IPS-15b (cell line): ENCODE measurements around the gene DLGAP1.

Experiments used
- H3K27me3 ChIP-seq: one replicate; pipeline ENCODE4 v1.6.1; 2013; ENCODE audit warnings: low read length; ENCODE audit not compliant: control insufficient read depth, insufficient read depth
- H3K36me3 ChIP-seq: one replicate; pipeline ENCODE4 v1.6.1; 2013; ENCODE audit warnings: low read length; ENCODE audit not compliant: control insufficient read depth, insufficient read depth
- H3K4me1 ChIP-seq: one replicate; pipeline ENCODE4 v1.6.1; 2013; ENCODE audit warnings: mild to moderate bottlenecking, low read length; ENCODE audit not compliant: control insufficient read depth, insufficient read depth
- H3K4me3 ChIP-seq: one replicate; pipeline ENCODE4 v1.5.1; 2013; ENCODE audit warnings: low read depth, low read length
- H3K9ac ChIP-seq: one replicate; pipeline ENCODE4 v1.6.1; 2013; ENCODE audit warnings: low read depth, mild to moderate bottlenecking, low read length
- H3K9me3 ChIP-seq: one replicate; pipeline ENCODE4 v1.6.1; 2013; ENCODE audit warnings: mild to moderate bottlenecking, low read length; ENCODE audit not compliant: control insufficient read depth, insufficient read depth

The DLGAP1 gene

DNA sequence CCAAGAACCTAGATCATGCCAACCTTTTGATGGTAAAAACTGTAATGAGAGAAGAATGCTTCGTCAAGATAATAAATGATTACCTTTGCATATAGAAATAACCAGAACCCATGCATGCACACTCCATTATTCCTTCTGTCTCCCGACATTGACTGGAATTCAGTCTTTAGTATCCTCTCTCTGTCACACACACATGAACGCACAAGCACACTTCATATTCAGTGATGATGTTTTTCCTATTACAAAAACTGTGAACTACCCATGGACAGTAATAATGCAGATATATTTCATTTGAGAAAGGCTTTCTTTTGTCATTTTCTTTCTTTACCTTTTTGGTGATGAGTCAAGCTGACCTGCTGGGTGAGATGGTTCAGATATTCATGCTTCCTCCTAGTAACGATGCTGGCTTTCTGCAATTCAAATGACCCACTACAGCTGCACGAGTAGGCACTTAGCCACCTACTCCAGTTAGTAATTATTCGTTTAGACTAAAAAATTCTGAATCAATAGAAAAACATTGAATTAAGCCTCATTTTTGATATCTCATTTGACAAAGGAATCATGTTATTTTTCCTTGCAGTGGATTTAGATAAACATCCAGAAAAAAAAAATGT, 623.0 kb downstream of the DLGAP1 start:
- Histone ChIP-seq H3K9ac (no peak overlapping the region), H3K4me1 (peaks cover 1% of the 10 kb centered on the region), H3K9me3 (no peaks in the 10 kb centered on the region), H3K36me3 (no peaks in the 10 kb centered on the region), H3K27me3 (no peaks in the 10 kb centered on the region), H3K4me3 (no peak overlapping the region)

DNA sequence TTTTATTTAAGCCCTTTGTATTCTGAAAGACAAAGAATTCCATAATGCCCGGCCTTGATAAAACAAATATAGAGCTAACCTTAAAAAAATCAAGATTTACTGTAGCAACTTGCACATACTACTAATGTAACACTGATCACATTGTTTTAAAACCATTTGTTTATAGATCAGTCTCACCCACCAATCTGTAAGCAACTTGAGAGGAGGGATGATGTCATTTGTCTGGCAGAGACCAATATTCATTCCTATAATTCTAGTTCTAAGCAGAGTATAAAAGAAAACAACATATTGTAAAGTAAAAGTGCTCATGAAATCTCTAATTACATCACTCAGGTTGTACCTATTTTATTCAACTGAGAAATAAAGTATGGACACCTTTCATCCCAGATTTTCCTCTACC, 624.5 kb downstream of the DLGAP1 start:
- Histone ChIP-seq H3K9ac (no peak overlapping the region), H3K4me3 (no peak overlapping the region), H3K9me3 (peaks cover 4% of the 10 kb centered on the region), H3K4me1 (peaks cover 5% of the 10 kb centered on the region), H3K27me3 (no peaks in the 10 kb centered on the region), H3K36me3 (no peaks in the 10 kb centered on the region)

DNA sequence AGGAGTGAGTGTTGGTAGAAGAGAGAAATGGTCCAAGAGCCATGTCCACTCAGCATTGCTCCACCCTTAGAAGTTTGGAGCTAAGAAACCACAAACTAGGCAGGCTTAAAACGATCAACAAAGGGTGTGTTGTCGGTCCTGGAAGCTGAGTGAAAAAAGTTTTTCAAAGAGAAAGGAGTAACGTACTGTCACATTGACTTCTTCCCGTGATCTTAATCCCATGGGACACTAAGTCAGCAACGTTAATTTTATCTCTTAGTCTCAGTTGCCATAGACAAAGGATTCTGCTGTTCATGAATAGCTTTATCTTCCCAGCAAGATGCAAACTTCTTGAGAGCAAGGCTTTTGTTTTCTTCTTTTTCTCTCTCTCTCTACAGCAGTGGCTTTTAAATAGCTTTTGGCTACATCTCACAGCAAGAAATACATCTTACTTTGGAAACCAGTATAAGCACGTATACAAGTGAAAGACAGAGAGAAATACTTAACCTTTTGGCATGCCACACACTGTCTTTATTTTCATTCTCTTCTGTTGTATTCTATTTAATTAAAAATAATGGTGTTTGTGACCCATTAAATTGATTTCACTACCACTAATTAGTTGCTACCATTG, 627.8 kb downstream of the DLGAP1 start:
- Histone ChIP-seq H3K36me3 (no peaks in the 10 kb centered on the region), H3K9me3 (peaks cover 4% of the 10 kb centered on the region), H3K4me1 (peaks cover 7% of the 10 kb centered on the region), H3K27me3 (no peaks in the 10 kb centered on the region), H3K9ac (no peak overlapping the region), H3K4me3 (no peak overlapping the region)

DNA sequence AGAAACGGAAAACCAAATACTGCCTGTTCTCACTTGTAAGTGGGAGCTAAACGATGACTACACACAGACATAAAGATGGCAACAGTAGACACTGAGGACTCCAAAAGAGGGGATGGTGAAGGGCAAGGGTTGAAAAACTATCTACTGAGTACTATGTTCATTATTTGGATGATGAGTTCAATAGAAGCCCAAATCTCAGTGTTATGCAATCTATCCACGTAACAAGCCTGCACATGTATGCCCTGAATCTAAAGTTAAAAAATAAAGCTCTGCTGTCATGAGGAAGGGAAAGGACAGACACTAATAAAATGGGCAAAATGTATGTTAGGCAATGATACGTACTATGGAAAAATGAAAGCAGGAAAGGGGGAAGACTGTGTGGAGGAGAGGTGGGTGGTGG, 629.1 kb downstream of the DLGAP1 start:
- Histone ChIP-seq H3K4me1 (peaks cover 15% of the 10 kb centered on the region), H3K36me3 (no peaks in the 10 kb centered on the region), H3K27me3 (no peaks in the 10 kb centered on the region), H3K4me3 (no peak overlapping the region), H3K9ac (no peak overlapping the region), H3K9me3 (peaks cover 4% of the 10 kb centered on the region)

DNA sequence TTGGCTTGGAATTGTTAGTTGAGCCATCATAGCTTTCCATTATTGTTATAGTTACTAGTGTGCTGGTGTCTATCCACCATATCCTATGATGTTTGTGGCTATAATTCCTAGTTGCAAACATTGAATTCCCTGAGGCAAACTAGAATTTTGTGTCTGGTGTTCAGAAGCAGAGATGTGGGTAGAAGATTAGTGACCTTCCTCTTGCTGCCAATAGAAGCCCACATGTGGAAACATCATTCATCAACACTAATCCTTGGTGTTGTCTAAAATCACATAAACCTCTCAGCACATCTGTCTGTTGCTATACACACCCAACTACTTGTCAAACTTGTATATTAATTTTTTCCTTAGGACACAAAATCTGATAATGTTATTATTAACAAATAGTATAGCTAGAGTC, 631.0 kb downstream of the DLGAP1 start:
- peaks cover 15% of the 10 kb centered on the region for H3K4me1 ChIP-seq
- no peaks in the 10 kb centered on the region for H3K36me3 ChIP-seq
- H3K27me3 ChIP-seq, result no peaks in the 10 kb centered on the region
- H3K4me3 ChIP-seq, result no peak overlapping the region
- peaks cover 4% of the 10 kb centered on the region for H3K9me3 ChIP-seq
- no peak overlapping the region for H3K9ac ChIP-seq

DNA sequence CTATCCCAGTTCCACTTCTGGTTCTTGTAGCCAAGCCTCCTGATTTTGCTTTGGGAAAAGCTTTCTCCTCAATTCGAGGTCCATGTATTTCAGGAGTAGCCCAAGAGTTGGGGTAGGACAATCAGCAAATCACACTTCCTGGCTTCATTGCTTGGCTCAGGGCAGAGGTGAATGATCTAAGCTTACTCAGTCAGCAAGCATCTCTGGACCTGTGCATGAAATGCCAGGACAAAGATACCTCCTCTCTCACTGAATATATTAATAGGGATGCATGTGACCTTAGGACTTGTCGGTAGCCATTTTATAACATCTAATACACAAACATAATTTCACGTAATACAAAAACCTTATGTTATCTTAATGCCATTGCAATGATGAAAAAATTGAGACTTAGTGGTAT, 632.0 kb downstream of the DLGAP1 start:
- Histone ChIP-seq H3K4me1 (peaks cover 15% of the 10 kb centered on the region), H3K27me3 (no peaks in the 10 kb centered on the region), H3K9ac (no peak overlapping the region)

DNA sequence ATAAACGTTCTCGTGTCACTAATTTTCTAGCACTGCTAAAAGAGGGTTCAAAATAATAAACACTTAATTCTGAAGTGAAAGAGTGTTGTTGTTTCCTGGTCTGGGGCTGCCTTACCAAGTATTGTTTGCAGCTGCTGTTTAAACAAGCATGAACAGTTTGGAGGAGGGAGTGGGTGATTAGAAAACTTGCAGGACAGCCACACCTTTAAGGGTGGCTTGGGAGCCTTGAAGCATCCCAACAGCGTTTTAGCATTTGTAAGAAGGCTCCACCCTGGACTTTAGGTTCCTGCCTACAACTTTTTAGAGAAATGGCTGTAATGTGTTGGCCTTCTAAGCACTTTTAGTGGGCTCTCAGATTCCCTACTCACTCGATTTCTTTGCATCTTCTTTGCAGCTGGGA, 633.6 kb downstream of the DLGAP1 start:
- H3K9me3 ChIP-seq, result peaks cover 4% of the 10 kb centered on the region
- H3K27me3 ChIP-seq, result no peaks in the 10 kb centered on the region
- no peak overlapping the region for H3K9ac ChIP-seq
- H3K36me3 ChIP-seq, result no peaks in the 10 kb centered on the region
- H3K4me1 ChIP-seq, result peaks cover 10% of the 10 kb centered on the region
- no peak overlapping the region for H3K4me3 ChIP-seq

More for the DNA sequence above, 632.0 kb downstream of the DLGAP1 start:
- Histone ChIP-seq H3K9me3 (peaks cover 4% of the 10 kb centered on the region), H3K36me3 (no peaks in the 10 kb centered on the region), H3K4me3 (no peak overlapping the region)

DNA sequence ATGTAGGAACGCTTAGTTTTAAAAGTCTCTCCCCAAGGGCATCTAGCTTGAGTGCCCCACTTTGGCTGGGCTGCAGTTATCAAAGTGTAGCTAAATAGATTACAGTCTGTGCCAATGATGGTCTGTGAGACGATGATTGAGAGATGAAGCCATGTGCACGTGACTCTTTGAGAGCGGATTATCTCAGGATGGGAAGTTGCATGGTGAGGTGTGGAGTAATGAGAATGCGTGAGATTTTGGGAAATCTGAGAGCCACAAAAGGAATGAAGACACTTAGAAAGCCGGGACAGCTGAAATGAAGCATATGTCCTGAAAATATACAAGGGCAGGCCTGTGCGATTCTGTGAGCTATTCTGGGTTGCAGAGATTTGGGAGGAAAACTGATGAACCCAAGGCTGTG, 635.1 kb downstream of the DLGAP1 start:
- H3K27me3 ChIP-seq, result no peaks in the 10 kb centered on the region
- H3K36me3 ChIP-seq, result no peaks in the 10 kb centered on the region
- no peak overlapping the region for H3K9ac ChIP-seq
- no peak overlapping the region for H3K4me3 ChIP-seq
- H3K4me1 ChIP-seq, result peaks cover 10% of the 10 kb centered on the region
- no peaks in the 10 kb centered on the region for H3K9me3 ChIP-seq

DNA sequence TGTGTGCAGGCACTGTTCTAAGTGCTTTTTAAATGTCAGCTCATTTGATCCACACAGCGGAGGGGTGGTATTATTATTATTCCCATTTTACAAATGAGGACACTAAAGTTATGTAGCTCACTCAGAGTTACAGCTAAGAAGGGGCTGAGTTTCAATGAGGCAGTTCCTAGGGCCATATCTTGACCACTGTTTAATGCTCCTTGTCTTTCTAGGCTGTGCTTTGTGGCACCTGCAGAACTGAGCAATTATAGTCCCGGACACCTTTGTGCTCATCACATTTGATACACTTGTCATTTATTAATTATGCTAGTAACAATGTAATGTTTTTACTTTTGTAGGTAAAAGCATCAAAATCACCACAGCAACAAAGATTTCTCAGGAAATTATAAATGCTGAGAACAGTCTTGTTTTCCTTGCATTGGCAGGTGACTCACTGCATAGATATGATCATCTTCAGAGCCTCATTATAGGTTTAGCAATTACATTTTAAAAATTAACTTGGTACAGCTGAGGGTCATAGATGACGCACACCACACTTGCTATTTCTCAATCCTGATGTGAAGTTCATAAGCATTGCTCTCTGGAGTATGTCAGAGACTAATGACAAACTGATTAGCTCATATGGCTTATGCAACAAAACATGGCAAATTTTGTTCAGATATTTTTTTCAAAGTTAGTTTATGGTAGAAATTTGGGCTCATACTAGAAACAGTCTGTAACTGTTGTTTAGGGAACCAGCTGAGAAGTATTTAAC, 638.3 kb downstream of the DLGAP1 start:
- peaks cover 4% of the 10 kb centered on the region for H3K4me1 ChIP-seq
- H3K9ac ChIP-seq, result no peak overlapping the region
- H3K4me3 ChIP-seq, result no peak overlapping the region

DNA sequence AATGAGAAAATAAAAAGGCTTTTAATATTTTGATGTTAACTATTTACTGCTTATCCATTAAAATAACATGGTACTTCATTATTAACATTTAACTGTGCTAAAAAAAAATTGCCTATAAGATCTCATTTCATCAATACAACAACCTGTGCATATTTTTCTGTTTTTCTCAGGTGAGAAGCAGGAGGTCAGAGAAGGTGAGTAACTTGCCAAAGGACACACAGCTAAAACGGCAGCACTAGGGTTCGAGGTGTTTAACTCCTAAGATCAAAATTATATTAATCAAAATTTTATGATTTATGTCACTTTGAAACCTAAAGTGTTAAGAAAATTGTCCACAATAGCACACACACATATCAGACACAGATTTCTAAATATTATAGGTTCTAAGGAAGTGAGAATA, 639.1 kb downstream of the DLGAP1 start:
- Histone ChIP-seq H3K27me3 (no peaks in the 10 kb centered on the region), H3K4me1 (no peaks in the 10 kb centered on the region), H3K9ac (no peak overlapping the region), H3K36me3 (no peaks in the 10 kb centered on the region), H3K4me3 (no peak overlapping the region), H3K9me3 (no peaks in the 10 kb centered on the region)

More for the DNA sequence above, 638.3 kb downstream of the DLGAP1 start:
- Histone ChIP-seq H3K27me3 (no peaks in the 10 kb centered on the region), H3K36me3 (no peaks in the 10 kb centered on the region), H3K9me3 (no peaks in the 10 kb centered on the region)

DNA sequence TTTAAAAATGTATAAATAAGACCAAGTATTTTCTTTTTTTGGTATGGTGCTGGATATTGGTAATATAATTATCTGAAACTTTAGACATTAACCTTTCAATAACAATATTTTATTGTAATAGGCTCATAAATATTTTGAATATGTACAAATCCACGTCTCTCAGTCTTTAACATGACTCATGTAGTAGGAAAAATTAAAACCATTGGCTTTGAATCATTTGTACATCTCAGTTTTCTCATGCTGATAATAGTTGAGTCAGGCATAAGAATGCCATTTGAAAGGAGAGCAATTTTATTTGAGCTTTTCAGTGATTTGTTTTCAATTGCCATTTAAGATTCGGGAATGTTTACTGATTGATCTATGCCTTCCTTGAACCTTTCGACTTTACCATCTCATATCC, 640.3 kb downstream of the DLGAP1 start:
- H3K9ac ChIP-seq, result no peak overlapping the region

DNA sequence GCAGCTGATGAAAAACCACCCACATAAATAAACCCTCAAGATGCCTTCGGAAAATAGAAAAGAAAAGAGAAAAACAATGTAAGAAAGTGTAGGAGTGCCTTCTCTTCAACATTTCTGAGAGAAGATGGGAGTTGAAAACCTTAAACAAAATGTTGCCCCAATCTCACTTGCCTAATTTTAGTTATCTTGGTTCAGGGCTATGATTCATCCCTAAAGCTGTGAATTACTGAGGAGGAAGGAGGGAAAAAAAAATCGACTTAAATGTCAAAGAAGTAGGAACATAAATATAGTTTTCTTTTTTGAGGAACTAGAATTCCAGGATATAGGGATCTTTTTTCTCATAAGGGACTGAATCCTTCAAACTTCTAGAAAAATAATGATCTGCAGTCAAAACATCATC, 644.8 kb downstream of the DLGAP1 start:
- H3K4me3 ChIP-seq, result no peak overlapping the region
- peaks cover 6% of the 10 kb centered on the region for H3K4me1 ChIP-seq
- H3K9me3 ChIP-seq, result no peaks in the 10 kb centered on the region
- H3K36me3 ChIP-seq, result no peaks in the 10 kb centered on the region
- H3K9ac ChIP-seq, result no peak overlapping the region
- no peaks in the 10 kb centered on the region for H3K27me3 ChIP-seq

More for the DNA sequence above, 640.3 kb downstream of the DLGAP1 start:
- Histone ChIP-seq H3K9me3 (no peaks in the 10 kb centered on the region), H3K36me3 (no peaks in the 10 kb centered on the region), H3K27me3 (no peaks in the 10 kb centered on the region), H3K4me1 (no peaks in the 10 kb centered on the region), H3K4me3 (no peak overlapping the region)
